DMS79 treated with DMSO at 0.1 percent for 48 hours (cell line): ENCODE results near the gene UMODL1.
A peak's percentile ranks its signal among the peaks of the same experiment; 100 is the strongest.

Experiments
- DNase-seq: peaks from one replicate; lab custom pipeline; 2025; lab: John Stamatoyannopoulos, UW

The UMODL1 gene

DNA sequence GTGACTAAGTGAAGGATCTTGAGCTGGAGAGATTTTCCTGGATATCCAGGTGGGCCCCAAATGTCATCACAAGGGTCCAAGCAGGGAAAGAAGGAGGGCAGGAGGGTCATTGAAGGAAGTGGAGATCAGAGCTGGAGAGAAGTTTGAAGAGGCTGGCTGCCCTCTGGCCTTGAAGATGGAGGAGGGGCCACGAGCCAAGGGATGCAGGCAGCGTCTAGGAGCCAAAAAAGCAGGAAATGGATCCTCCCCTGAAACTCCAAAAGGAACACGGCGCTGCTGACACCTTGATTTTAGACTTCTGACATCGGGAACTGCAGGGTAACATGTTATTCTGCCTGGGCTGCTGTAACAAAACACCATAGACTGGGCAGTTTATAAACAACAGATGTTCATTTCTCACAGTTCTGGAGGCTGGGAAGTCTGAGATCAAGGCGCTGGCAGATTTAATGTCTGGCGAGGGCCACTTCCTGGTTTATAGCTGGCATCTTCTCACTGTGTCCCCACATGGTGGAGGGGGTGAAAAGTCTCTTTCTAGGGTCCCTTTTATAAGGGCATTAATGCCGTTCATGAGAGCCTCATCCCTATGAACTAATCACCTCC lies 32.2 kb upstream of the UMODL1 start:
- DNase-seq, result no peak

DNA sequence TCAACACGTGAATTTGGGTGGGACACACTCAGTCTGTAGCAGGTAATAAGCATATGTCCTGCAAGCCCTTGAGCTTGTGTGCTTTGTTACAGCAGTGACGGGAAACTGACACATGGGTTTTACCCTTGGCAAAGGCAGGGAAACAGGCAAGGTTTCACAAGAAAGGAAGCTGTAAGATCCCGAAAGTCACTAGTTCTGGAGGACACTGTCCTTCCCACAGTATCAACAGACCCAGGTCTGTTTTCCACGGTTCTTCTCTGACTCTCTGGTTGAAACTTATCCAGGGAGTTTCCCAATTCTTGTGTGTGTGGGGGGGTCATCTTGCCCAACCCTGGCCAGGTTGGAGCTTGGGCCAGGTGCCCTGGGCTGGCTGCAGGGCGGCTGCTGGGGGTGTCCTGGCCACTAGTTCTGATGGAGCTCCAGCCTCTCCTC lies 31.6 kb upstream of the UMODL1 start:
- DNase-seq, result no peak

DNA sequence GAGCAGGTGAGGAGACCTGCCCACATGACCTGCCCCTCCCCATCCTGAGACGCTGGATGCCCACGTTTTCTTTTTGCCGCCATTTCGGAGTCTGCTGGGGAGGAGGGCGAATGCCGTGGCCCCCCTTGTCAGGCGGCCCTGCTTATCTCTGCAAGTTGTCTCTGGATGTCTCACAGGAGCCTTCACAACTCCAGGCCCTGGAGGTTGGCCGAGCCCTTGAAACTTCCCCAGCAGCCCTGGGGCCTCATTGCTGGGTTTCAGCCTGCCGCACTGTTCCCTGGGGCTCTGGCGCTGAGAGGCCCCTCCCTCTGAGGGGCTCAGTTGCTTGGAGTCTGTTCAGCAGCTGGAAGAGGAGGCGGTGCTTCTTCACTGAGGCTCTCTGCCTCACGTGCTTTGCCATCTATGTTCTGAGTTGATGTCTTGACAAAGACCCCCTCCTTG lies 31.2 kb upstream of the UMODL1 start:
- DNase-seq, result no peak

DNA sequence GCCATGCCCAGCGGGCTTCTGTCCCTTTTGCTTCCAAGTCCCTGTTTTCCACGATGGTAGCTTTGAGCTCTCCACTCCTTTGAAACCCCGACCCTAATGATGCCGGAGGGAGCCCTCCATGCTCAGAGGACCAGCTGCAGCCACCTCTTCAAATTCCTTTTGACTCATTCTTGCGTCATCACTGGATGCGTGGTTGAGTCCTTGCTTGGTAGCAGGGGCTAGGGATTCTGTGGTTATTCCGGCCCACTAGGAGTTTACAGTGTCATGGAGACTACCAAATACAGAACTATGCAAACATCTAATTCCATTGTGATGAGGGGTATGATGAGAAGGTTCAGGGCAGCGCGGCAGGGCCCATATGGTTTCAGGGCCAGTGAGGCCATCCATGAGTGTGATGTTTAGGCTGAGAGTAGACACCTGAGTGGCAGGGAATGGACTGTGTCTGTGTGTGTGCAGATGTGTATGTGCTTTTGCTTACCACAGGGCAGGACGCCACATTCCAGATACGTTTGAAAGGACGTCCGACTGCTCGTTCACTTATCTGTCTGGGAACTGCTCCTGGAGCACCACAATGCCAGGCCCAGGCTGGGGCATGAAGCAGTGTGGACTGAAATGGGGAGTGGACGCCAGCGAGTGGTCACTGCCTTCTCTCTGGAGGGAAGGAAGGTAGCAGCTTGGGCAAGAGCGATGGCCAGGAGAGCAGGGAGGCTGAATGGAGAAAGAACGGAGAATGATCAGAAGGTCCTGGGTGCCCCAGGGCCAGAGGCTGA lies 30.5 kb upstream of the UMODL1 start:
- DNase-seq, result no peak

DNA sequence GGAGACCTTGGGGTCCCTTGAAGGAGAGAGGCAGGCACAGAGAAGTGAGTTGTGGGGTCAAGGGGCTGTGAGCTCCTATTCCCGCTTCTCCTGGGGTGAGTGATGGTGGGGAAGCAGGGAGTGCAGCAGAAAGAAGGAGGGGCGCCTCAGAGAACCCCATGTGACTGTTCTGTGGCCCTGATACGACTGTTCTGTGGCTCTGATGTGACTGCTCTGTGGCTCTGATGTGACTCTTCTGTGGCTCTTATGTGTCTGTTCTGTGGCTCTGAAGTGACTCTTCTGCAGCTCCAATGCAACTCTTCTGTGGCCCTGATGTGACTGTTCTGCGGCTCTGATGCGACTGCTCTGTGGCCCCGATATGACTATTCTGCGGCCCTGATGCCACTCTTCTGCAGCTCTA lies 29.9 kb upstream of the UMODL1 start:
- no peak for DNase-seq

DNA sequence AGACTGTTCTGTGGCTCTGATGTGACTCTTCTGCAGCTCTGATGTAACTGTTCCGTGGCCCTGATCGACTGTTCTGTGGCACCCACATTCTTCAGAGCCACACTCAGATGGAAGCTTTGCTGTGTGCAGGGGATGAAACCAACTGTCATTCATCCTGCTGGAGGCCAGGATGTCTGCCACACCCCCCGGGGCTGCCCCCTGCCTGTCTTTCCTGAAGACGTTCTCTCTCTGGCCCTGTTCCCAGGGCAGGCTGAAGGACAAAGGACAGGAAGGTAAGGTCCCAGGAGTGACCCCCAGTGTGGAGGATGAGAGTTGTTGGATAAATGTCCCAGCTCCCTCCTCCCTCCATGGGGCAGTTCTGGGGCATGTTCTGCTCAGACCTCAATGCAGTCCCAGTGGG lies 29.4 kb upstream of the UMODL1 start:
- DNase-seq, result no peak

DNA sequence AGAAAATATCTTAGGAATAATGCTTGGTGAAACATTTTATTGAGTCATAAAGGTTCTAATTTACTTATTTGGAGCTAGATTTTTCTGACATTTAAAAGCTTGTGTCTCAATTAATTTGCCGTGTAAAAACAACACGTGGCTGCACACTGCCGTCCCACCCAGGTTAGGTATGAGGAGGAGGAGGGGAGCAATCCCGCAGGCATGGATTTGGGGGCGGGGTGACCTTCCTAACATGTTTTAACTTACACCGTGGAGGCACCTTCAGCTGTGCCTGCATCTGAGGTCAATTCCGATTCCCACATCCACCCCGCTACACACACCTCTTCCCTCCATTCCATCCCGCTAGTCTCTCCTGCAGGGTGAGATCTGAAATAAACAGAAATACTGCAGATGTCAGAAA lies 28.5 kb upstream of the UMODL1 start:
- DNase-seq, result no peak

DNA sequence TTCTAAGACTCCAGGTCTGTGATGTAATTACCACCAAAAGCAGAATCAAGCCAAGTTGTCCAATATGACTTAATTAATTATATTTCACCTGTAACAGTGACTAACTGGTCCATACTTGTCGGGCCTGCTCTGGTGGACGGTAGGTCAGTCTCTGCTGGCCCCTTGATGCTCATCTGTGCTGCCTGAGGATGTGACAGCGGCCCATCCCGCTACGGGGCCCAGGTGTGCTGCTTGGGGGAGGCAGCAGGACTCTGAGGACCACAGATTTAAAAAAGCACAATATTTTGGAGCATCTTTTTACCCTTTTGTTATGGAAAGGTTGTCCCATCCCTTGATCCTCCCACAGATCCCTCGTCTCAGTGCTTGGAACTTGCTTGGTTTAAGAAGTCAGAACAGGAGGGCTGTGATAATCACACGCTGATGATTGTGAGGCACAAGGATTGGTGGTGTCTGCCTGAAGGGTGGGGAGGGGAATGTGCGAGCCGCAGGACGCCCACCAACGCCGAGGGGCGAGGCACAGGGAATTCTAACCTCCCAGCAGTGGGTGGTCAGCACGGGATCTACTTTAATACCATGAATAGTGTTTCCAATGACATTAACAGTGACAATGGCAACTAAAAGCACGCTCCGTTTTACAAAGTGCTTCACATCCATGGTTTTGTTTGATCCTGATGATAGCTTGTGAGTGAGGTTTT lies 27.8 kb upstream of the UMODL1 start:
- no peak for DNase-seq

DNA sequence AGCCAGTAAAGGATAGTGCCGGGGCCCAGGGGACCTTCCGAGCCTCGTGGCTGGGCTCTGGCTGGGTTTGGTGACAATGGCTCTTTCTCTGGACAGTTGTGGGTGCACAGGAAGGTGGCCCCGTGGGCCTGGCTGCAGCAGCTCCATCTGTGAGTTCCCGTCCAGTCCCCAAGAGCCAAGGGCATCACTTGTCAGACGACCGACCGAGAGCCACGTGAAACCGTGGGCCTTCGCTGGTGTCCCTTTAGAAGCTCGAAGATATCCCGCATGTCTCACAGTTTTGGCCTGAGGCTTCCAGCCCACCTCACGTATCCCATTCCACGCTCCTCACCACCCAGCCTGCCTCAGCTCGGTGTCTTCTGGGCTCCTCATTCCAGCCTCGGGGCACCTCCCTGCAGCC lies 27.2 kb upstream of the UMODL1 start:
- no peak for DNase-seq

DNA sequence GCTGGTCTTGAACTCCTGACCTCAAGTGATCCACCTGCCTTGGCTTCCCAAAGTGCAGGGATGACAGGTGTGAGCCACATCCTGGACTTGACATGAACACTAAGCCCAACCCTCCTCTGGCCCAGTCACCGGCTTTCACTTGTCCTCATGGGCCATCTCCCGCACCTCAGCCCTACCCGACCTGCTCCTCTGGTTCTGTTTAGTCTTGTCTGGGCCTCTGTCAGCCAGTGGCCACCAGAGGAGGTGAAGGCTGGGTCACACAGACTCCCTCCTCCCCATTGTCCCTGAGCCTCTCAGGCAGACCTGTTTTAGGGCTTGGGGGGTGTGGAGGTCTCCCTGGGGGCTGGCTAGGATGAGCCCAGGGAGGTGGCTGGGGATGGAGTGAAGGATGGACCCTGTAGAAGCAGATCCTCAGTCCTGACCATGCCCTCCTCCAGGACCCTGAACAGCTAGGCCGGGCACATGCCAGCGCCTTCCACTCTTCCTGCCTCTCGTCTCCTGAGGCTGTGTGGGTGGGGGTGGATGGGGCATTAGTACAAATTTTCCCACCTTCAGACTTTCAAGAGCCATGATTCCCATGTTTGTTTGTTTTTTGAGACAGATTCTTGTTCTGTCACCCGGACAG lies 26.1 kb upstream of the UMODL1 start:
- DNase-seq, result no peak

DNA sequence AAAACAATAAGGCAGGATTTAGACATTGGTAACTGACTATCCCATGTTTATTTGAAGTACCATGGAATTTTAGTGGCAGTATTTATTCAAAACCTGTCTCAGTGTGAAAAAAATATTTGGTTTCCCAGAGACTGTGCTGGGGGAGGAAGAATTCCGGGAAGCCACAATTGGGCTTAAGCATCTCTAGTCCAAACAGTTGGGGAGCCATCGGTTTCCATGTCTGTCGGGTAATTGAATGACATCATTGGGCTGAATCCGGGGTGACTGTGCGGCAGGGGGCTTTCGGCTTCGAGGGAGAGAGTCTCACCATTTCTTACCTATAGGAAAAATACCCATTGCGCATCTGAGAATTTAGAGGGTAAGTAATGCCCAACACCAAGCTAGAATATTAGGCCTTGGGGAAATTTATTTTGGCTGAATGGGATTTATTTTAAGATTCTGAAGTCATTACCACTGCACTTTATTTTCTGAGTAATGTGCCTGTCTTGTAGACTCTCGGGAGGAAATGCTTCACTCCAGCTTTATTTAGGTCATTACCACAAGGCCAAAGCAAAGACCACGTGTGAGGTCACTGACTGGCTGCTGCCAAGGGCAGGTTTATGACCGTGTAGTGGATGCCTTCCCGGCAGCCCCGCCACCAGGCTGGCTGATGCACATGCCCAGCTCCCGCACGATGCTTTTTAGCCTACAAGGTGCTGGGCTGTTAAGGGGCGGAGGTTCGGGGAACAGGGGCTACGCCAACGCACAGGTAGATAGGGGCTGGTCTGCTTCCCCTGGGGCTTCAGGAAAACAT lies 23.1 kb upstream of the UMODL1 start:
- DNase-seq, result no peak

DNA sequence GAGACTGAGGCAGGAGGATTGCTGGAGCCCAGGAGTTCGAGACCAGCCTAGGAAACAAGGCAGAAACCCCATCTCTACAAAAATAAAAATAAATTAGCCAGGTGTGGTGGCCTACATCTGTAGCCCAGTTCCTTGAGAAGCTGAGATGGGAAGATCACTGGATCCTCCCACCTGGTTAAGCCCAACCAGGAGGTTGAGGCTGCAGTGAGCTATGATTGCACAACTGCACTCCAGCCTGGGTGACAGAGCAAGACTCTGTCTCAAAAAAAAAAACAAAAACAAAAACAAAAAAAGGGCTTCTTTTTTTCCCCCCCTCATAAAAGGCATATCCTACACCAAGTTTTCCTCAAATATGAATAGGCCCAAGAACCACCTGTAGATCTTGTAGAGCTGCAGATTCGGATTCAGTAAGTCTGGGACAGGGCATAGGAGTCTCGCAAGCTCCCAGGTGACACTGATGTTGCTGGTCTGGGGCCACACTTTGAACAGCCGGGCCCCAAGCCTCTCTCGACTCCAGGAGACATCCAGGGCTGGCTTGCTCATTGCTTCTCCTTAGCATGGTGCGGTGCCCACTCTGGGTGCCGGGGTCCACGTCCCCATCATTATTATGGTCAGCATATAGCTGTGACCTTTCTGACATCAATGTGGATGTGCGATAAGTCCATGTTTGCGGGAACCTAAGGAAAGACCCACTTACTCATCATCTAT lies 22.1 kb upstream of the UMODL1 start:
- no peak for DNase-seq

DNA sequence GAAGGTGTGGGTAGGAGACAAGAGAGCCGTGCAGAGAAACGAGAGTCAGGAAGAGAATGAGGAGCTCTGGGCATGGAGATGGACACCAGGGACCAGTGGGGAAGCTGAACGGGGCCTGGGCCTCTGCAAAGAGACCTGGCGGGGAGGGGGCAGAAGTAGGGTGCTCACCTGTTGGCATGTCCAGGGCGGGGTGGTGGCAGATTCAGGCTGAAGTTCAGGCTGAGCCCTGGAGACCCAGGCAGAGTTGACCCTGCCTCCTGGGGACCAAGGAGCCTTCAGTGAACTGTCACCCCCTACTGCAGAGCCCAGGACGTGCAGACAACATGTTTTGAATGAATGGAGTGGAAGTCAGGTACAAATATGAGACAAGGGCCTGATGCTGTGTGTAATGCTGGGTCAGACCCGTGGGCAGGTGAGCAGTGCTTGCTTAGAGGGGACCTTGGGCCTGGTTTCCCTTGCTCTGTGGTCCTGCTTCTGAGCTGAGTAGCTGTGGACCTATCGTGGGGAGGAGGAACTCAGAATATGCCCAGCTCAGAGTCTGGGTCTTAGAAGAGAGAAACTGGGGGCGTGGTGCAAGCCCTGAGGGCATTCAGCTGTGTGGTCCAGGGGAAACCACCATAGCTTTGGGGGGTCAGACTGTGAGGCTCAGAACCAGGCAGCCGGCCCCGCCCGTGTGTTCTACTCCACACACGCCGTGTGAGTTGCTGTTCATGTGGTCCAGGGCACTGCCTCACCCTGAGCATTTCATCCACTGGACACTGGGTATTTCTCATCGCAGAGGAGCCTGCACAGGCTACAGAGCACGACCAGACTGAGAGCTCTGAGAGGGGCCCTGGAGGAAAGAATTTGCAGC lies 21.3 kb upstream of the UMODL1 start:
- no peak for DNase-seq

DNA sequence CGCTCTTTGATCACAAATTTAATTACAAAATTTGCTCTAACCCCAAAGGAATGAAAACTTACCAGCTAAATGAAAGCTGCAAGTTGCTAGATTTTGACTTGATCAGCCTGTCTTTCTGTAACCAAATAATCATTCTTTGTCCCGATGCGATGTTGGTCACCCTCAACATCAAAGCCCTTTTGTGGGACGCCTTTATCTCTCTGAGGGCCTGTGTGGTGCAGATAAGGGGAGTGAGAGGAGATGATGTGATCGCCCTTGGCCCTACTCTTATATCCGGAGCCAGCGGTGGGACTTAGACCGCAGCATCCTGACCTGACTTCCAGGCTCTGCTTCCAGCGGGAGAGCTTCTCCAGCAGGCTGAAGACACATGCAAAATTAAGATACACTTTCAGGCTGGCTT lies 19.3 kb upstream of the UMODL1 start:
- DNase-seq, result no peak

DNA sequence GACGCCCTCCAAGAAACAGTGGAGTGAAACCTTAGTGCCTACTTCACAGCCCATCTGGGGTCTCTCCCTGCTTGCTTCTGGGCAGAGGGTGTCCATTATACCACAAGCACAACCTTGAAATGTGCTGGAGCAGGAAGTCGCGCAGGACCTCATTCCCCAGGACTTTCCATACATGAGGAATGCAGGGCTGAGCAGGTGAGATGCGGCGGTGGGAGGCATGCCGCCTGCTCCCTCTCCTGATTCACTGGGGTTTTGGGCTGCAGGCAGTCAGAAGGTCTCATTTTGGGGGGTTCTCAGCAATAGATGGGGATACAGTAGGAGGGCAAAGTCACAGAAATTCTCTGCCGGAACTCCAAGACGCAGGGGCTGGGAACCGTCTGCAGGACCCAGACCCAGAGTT lies 15.7 kb upstream of the UMODL1 start:
- no peak for DNase-seq

DNA sequence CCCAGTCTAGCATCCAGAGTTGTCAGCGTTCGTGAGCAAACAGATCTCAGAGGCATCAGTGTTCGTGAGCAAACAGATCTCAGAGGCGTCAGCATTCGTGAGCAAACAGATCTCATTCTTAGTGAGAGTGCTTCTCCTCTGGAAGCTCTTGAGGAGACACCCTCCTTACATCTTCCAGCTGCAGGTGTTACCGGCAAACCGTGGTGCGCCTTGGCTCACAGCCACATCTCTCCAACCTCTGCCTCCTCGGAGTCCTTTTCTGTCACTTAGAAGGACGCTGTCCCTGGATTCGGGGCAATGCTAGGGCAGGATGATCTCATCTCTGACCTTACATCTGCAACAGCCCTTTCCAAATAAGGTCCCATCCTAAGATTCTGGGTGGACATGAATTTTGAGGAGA lies 14.6 kb upstream of the UMODL1 start:
- DNase-seq, result peak; percentile 94

DNA sequence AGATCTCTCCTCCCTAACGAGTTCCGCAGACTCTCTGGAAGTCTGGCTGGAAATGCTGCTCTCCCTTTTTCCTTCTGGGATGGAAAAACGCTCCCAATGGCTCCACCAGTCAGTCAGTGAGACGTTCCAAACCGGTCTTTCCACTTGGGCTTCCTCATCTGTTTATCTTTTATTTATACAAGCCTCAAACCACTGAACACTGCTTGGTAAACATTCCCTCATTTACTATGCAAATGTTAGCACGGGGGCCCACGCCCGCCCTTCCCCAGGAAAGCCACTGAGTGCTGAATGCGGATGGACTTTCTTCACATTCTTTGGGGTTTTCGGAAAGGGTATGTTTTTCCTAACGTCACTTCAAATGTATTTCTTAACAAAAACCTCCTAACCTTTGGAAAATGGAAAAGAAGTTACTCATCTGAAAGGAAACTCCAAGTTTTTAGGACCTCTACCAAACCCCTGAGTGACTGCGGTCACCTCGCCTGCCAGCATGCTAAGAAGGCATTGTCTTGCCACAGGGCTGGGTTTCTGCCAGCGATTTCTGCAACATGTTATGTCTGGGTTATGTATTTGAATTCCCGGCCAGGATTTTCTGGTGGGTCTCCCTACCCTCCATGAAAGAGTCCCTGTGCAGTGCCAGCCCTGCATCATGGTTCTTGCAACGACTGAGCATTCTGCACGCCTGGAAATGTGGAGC lies 14.0 kb upstream of the UMODL1 start:
- peak; percentile 95 for DNase-seq

DNA sequence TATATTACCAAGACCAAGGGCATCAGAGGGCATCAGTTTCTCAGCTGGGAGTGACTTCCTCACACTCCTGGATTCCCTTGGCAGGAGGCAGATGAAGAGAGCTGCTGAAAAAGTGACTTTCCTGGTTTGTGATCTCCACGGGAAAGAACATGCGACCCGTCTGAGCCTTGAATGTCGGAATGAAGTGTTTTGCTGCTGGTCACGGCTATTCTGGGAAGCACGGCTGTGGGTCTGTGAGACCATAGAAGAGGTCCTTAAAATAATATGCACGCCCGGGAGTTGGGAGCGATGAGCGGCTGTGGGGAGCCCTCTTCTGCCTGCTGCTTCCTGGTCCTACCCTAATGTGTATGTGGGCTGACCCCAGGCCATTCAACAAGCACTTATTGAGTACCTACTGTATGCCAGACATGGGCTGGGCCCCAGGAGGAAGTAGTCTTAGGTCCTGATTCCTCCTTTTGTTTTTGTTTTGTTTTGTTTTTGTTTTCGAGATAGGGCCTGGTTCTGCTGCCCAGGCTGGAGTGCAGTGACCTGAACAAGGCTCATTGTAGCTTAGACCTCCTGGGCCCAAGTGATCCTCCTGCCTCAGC lies 13.2 kb upstream of the UMODL1 start:
- DNase-seq, result peak; percentile 82

DNA sequence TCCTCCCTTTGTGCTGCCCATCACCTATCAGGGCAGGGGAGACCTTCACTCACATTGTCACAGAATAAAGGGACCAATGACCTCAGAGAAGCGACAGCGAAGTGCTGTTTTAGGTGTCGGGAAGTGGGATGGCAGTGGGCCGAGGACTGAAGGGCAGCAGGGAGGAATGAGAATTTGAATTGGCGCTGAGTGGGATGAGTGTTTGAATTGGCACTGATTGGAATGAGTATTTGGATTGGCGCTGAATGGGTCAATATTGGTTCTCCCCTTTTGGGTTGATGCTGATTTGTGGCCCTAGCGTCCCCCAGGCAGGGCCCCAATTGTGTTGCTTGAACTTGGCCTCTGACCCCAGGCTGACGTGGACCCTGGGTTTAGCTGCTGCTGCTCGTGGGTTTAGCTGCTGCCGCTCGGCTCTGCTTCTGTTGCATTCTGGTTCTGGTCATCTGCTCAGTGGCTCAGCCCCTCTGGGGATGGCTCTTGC lies 12.4 kb upstream of the UMODL1 start:
- DNase-seq, result no peak
